H1 (cell line): ENCODE measurements around the gene CYTIP.

ENCODE experiments used
- CEBPB ChIP-seq: IDR thresholded peaks from 2 replicates; pipeline ENCODE4 v1.6.1; 2012; ENCODE audit warnings: low read depth, low read length
- CTCF ChIP-seq, 3 experiments: IDR thresholded peaks; 1 replicate in 2 of 3; 2 replicates in 1 of 3; pipeline versions ENCODE4 v1.5.1 to v1.6.1; 2011; ENCODE audit warnings: low read length in 3 of 3, mild to moderate bottlenecking in 3 of 3, inconsistent platforms in 2 of 3, low read depth in 1 of 3, moderate library complexity in 1 of 3; ENCODE audit not compliant: insufficient read depth in 1 of 3; ENCODE audit errors: control extremely low read depth in 1 of 3
- EZH2 ChIP-seq: fragments of 200-600 bp; sonication (generic); IDR thresholded peaks from 2 replicates; pipeline ENCODE4 v1.7.1; 2012; ENCODE audit warnings: low read depth, mild to moderate bottlenecking, moderate library complexity, low read length, inconsistent platforms; ENCODE audit not compliant: severe bottlenecking
- KDM5A ChIP-seq: fragments of 200-600 bp; IDR thresholded peaks from 2 replicates; pipeline ENCODE4 v1.7.1; 2012; ENCODE audit warnings: mild to moderate bottlenecking, low read length, inconsistent platforms, mixed read lengths
- NRF1 ChIP-seq: IDR thresholded peaks from 2 replicates; pipeline ENCODE4 v1.6.1; 2011; ENCODE audit warnings: mild to moderate bottlenecking, low read depth, low read length, improper control_type of control experiment
- POLR2A ChIP-seq, 2 experiments: IDR thresholded peaks; 1 replicate in 1 of 2; 2 replicates in 1 of 2; pipeline ENCODE4 v1.6.1; 2011; ENCODE audit warnings: low read depth in 2 of 2, low read length in 2 of 2, mild to moderate bottlenecking in 2 of 2; ENCODE audit errors: control extremely low read depth in 1 of 2
- RFX5 ChIP-seq: IDR thresholded peaks from 2 replicates; pipeline ENCODE4 v1.6.1; 2011; ENCODE audit warnings: low read depth, low read length, improper control_type of control experiment, borderline replicate concordance
- SIN3A ChIP-seq, 2 experiments: IDR thresholded peaks in 1 of 2; conservative IDR thresholded peaks in 1 of 2; 2 replicates each; pipeline ENCODE4 v1.6.1; 2011 to 2012; ENCODE audit warnings: low read length in 2 of 2, improper control_type of control experiment in 1 of 2, low read depth in 1 of 2, mild to moderate bottlenecking in 1 of 2
- SP1 ChIP-seq: IDR thresholded peaks from 2 replicates; pipeline ENCODE4 v1.6.1; 2011; ENCODE audit warnings: low read depth, low read length
- SP2 ChIP-seq: IDR thresholded peaks from 2 replicates; pipeline ENCODE4 v1.6.1; 2012; ENCODE audit warnings: mild to moderate bottlenecking, low read length, inconsistent platforms
- TAF1 ChIP-seq: IDR thresholded peaks from 2 replicates; pipeline ENCODE4 v1.6.1; 2011; ENCODE audit warnings: mild to moderate bottlenecking, low read depth, low read length
- TF ChIP-seq, protein P1 (sequence below): IDR thresholded peaks from 2 replicates; pipeline ENCODE4 v1.6.1; 2011; ENCODE audit warnings: low read length, improper control_type of control experiment
- TF ChIP-seq, protein P2 (sequence below): IDR thresholded peaks from 2 replicates; pipeline ENCODE4 v1.6.1; 2011; ENCODE audit warnings: low read depth, mild to moderate bottlenecking, low read length; ENCODE audit not compliant: insufficient read depth

DNA sequence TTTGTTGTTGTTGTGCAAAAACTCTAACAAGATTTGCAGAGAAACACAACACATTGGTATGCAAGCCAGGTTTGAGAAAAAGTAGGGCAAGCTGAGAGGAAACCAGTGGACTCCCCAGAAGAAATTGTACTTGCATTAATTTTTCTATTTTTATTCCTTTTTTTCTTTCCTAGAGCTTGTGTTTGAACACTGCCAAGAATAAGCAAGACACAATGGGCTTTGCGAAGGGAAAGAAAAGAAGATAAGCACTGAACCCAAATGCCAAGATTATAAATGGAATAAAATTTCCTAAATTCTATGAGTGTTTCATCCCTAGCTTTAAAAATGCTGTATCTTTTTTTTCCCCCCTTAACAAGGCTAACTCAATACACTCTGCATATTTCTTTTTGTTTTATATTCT is 17.0 kb upstream of the CYTIP start:
- TF ChIP-seq TAF1 = no peak
- no peak for TF ChIP-seq CTCF (IDR thresholded peaks at IDR 0.05; ENCODE audit: control extremely low read depth in 1 of 3, insufficient read depth in 1 of 3, low read depth in 1 of 3, low read length in 3 of 3)
- no peak for TF ChIP-seq NRF1
- TF ChIP-seq, protein P1, sequence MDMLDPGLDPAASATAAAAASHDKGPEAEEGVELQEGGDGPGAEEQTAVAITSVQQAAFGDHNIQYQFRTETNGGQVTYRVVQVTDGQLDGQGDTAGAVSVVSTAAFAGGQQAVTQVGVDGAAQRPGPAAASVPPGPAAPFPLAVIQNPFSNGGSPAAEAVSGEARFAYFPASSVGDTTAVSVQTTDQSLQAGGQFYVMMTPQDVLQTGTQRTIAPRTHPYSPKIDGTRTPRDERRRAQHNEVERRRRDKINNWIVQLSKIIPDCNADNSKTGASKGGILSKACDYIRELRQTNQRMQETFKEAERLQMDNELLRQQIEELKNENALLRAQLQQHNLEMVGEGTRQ = no peak
- TF ChIP-seq POLR2A (IDR thresholded peaks at IDR 0.05; ENCODE audit: control extremely low read depth in 1 of 2, low read depth in 2 of 2, low read length in 2 of 2) = no peak
- no peak for TF ChIP-seq SP1
- TF ChIP-seq, protein P2, sequence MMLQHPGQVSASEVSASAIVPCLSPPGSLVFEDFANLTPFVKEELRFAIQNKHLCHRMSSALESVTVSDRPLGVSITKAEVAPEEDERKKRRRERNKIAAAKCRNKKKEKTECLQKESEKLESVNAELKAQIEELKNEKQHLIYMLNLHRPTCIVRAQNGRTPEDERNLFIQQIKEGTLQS = no peak
- no peak for TF ChIP-seq SIN3A (conservative IDR thresholded peaks at IDR 0.05 in 1 of 2, IDR thresholded peaks at IDR 0.05 in 1 of 2; ENCODE audit: low read depth in 1 of 2, low read length in 2 of 2)
- TF ChIP-seq KDM5A = no peak
- no peak for TF ChIP-seq EZH2
- no peak for TF ChIP-seq RFX5
- no peak for TF ChIP-seq CEBPB
- no peak for TF ChIP-seq SP2
